SK-N-SH (cell line): ENCODE data around the gene KAT2A. TPM values are rescaled to one million over a fixed set of nuclear protein-coding genes. Genes with fewer than 3 reads are reported as not detected.
A peak's percentile ranks its signal among the peaks of the same experiment; 100 is the strongest.

ENCODE experiments used
- CTCF ChIA-PET: fragments of 300-600, 350-600 bp; formaldehyde crosslinking; extraction: SDS; loops from one replicate; lab custom pipeline; 2021; lab: Yijun Ruan, JAX
- POLR2A ChIA-PET: fragments of 350-600 bp; sonication (Branson Sonifier 250); formaldehyde crosslinking; extraction: SDS; loops from one replicate; lab custom pipeline; 2020; ENCODE audit warnings: antibody characterized with exemption, inconsistent platforms; lab: Yijun Ruan, JAX
- DNase-seq: peaks from one replicate; pipeline ENCODE4 v3.0.0; 2012
- H2AFZ ChIP-seq: fragments of 200-600 bp; sonication (generic); 2 replicates; pipeline ENCODE4 v1.8.1; 2016; ENCODE audit warnings: antibody characterized with exemption, mild to moderate bottlenecking, low read depth
- H3F3A ChIP-seq: fragments of 200-600 bp; sonication (generic); replicated peaks from 2 replicates; pipeline ENCODE3; 2016; ENCODE audit warnings: antibody characterized with exemption, mild to moderate bottlenecking; ENCODE audit not compliant: insufficient read depth
- H3K27ac ChIP-seq, 2 experiments: fragments of 200-500 bp in 1 of 2; fragments of 200-600 bp in 1 of 2; sonication (Bioruptor generic) in 1 of 2; sonication (generic), shearing (Covaris generic) in 1 of 2; 2 replicates each; pipeline versions ENCODE4 v1.5.1 to v1.6.1; 2014 to 2016; ENCODE audit warnings: low read depth in 2 of 2, inconsistent platforms in 1 of 2, low read length in 1 of 2, mild to moderate bottlenecking in 1 of 2, mixed read lengths in 1 of 2
- H3K27me3 ChIP-seq: fragments of 200-600 bp; sonication (generic), shearing (Covaris generic); 2 replicates; pipeline ENCODE4 v1.6.1; 2016; ENCODE audit warnings: mixed run types; ENCODE audit not compliant: insufficient read depth
- H3K36me3 ChIP-seq, 2 experiments: fragments of 200-500 bp in 1 of 2; fragments of 200-600 bp in 1 of 2; sonication (Bioruptor generic) in 1 of 2; sonication (generic) in 1 of 2; replicated peaks in 1 of 2; 2 replicates each; pipeline versions ENCODE3 to v1.5.1; 2014 to 2016; ENCODE audit warnings: low read length in 1 of 2, mild to moderate bottlenecking in 1 of 2; ENCODE audit not compliant: insufficient read depth in 2 of 2, control insufficient read depth in 1 of 2
- H3K4me1 ChIP-seq, 2 experiments: fragments of 200-500 bp in 1 of 2; fragments of 200-600 bp in 1 of 2; sonication (Bioruptor generic) in 1 of 2; sonication (generic), shearing (Covaris generic) in 1 of 2; 2 replicates each; pipeline versions ENCODE4 v1.5.1 to v1.6.1; 2014 to 2016; ENCODE audit warnings: low read depth in 1 of 2, low read length in 1 of 2, mixed run types in 1 of 2; ENCODE audit not compliant: insufficient read depth in 2 of 2, control insufficient read depth in 1 of 2
- H3K4me2 ChIP-seq: fragments of 200-600 bp; sonication (generic), shearing (Covaris generic); 2 replicates; pipeline ENCODE4 v1.6.1; 2017; ENCODE audit warnings: mixed run types
- H3K4me3 ChIP-seq, 2 experiments: fragments of 200-500 bp in 1 of 2; fragments of 200-600 bp in 1 of 2; sonication (Bioruptor generic) in 1 of 2; sonication (generic), shearing (Covaris generic) in 1 of 2; 2 replicates each; pipeline versions ENCODE4 v1.5.1 to v1.8.1; 2014 to 2016; ENCODE audit warnings: low read depth in 2 of 2, inconsistent platforms in 1 of 2, low read length in 1 of 2, mild to moderate bottlenecking in 1 of 2, mixed read lengths in 1 of 2, moderate library complexity in 1 of 2
- H3K79me2 ChIP-seq: fragments of 200-600 bp; sonication (generic); 2 replicates; pipeline ENCODE4 v1.8.1; 2017; ENCODE audit warnings: mild to moderate bottlenecking; ENCODE audit not compliant: insufficient read depth
- H3K9ac ChIP-seq: fragments of 200-600 bp; sonication (generic); 2 replicates; pipeline ENCODE4 v1.6.1; 2017; ENCODE audit warnings: mixed run types
- H3K9me2 ChIP-seq: fragments of 200-600 bp; sonication (generic); 2 replicates; pipeline ENCODE4 v1.6.1; 2017; ENCODE audit warnings: mixed run types
- H3K9me3 ChIP-seq: fragments of 200-600 bp; sonication (generic); 2 replicates; pipeline ENCODE4 v1.6.1; 2017; ENCODE audit warnings: mixed run types, mild to moderate bottlenecking, moderate library complexity
- H4K20me1 ChIP-seq: fragments of 200-600 bp; sonication (generic); 2 replicates; pipeline ENCODE4 v1.6.1; 2017; ENCODE audit warnings: mild to moderate bottlenecking, mixed run types; ENCODE audit not compliant: insufficient read depth
- CHD2 ChIP-seq: fragments of 150-350 bp; IDR thresholded peaks from 2 replicates; pipeline ENCODE4 v1.6.1; 2018; ENCODE audit warnings: low read length; ENCODE audit not compliant: partially characterized antibody
- ELF1 ChIP-seq: IDR thresholded peaks from 2 replicates; pipeline ENCODE4 v1.4.0; 2012
- JUND ChIP-seq: IDR thresholded peaks from 2 replicates; pipeline ENCODE4 v1.4.0; 2012
- MEF2A ChIP-seq: IDR thresholded peaks from 2 replicates; pipeline ENCODE4 v1.4.0; 2012; ENCODE audit warnings: low read depth, borderline replicate concordance
- SMC3 ChIP-seq: IDR thresholded peaks from 2 replicates; pipeline ENCODE4 v1.6.1; 2012; ENCODE audit warnings: low read depth, low read length, improper control_type of control experiment
- YY1 ChIP-seq: IDR thresholded peaks from 2 replicates; pipeline ENCODE4 v1.4.0; 2012; ENCODE audit warnings: low read depth, mild to moderate bottlenecking
- WGBS: methylation state at CpG from one replicate; pipeline ENCODE4 v1.1.6; 2017; ENCODE audit warnings: low lambda C conversion rate; 5-methylcytosine and 5-hydroxymethylcytosine counted together
- polyA plus RNA-seq, 3 experiments: library from polyadenylated mRNA; depleted of rRNA; stranded (reverse); fragments of >200 nt; gene quantifications; 2 replicates each; pipeline ENCODE4 v1.2.3, GENCODE V29; 2012
- TF ChIP-seq, protein P1 (sequence below): fragments of 200-600 bp; sonication (generic); IDR thresholded peaks from 2 replicates; pipeline ENCODE4 v1.6.1; 2017; ENCODE audit warnings: antibody characterized with exemption, mild to moderate bottlenecking, moderate library complexity
- TF ChIP-seq, protein P2 (sequence below): IDR thresholded peaks from 2 replicates; pipeline ENCODE4 v1.4.0; 2012; ENCODE audit warnings: low read depth, borderline replicate concordance

The KAT2A gene
- polyA plus RNA-seq, 1 of the 3 experiments (the other 2 are of a cell fraction): 45.1 TPM

DNA sequence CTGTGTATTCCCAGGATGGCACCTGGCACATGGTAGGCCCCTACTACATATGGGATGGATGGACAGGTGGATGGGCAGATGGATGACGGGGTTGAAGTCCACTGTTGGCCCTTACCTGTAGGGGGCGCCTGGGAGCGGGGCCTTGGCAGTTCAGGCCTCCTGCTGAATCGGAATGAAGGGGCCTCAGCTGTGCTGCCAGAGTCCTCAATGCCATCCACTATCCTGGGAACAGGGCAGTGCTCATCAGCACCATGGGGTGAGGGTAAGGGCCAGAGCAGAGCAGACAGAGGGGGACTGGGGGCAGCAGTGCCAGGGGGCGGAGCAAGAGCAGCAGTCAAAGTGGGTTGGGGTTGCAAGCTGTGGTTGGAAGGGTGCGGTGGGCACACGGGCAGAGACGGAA, 41.9 kb upstream of the KAT2A start:
- POLR2A ChIA-PET: no interaction called here
- Histone ChIP-seq H3K27me3 (no peaks in the 10 kb centered on the region), H3F3A (no peaks in the 10 kb centered on the region), H3K9me2 (no peaks in the 10 kb centered on the region), H3K9ac (no peak overlapping the region), H3K4me2 (no peak overlapping the region), H3K4me1 (peaks cover 0 to 6% of the 10 kb centered on the region in 2 experiments; a peak in 1 of 4 replicates), H3K27ac (no peak overlapping the region), H4K20me1 (no peaks in the 10 kb centered on the region), H3K4me3 (no peak overlapping the region), H2AFZ (no peak overlapping the region), H3K79me2 (no peaks in the 10 kb centered on the region), H3K36me3 (no peaks in the 10 kb centered on the region), H3K9me3 (no peaks in the 10 kb centered on the region)
- CTCF ChIA-PET: interaction anchor here (0.8 to 1.4 kb wide), 4 partner anchors 11 to 241 kb away, joined by 3 to 4 read pairs (median 4); partner anchors contain the start of gene KCNH4
- TF ChIP-seq CHD2: no peak
- TF ChIP-seq, protein P1, sequence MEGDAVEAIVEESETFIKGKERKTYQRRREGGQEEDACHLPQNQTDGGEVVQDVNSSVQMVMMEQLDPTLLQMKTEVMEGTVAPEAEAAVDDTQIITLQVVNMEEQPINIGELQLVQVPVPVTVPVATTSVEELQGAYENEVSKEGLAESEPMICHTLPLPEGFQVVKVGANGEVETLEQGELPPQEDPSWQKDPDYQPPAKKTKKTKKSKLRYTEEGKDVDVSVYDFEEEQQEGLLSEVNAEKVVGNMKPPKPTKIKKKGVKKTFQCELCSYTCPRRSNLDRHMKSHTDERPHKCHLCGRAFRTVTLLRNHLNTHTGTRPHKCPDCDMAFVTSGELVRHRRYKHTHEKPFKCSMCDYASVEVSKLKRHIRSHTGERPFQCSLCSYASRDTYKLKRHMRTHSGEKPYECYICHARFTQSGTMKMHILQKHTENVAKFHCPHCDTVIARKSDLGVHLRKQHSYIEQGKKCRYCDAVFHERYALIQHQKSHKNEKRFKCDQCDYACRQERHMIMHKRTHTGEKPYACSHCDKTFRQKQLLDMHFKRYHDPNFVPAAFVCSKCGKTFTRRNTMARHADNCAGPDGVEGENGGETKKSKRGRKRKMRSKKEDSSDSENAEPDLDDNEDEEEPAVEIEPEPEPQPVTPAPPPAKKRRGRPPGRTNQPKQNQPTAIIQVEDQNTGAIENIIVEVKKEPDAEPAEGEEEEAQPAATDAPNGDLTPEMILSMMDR: peak; percentile 51
- DNase-seq: peak; percentile 61
- WGBS: 79% methylated on average over 5 of the region's 8 CpGs

DNA sequence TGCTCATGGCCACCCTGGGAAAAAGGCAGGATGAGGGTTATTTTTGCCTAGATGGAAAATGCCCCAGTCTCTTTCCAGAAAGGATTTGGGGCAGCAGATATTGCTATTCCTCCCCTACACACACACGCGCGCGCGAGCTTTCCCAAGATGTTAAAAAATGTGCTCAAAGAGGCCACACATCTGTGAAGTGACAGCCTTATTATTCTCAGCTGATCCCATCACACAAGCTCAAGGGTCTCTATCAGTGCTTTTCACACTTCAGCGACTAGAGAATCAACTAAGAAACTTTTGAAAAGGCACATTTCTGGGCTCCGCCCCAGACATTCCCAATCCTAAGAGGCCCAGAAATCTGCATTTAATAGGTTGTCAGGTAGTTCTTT, 39.4 kb upstream of the KAT2A start:
- no peak for DNase-seq
- no peaks in the 10 kb centered on the region for H3K9me3 ChIP-seq
- no peaks in the 10 kb centered on the region for H3K79me2 ChIP-seq
- no peaks in the 10 kb centered on the region for H4K20me1 ChIP-seq
- no peaks in the 10 kb centered on the region for H3K27me3 ChIP-seq
- WGBS: 97% methylated on average over 7 of the region's 7 CpGs
- no peak overlapping the region for H3K27ac ChIP-seq
- ChIA-PET CTCF (interaction anchor here (0.6 to 1.4 kb wide), 3 partner anchors 21 to 197 kb away, joined by 3 to 4 read pairs (median 3); no protein-coding TSS in a partner anchor), POLR2A (no interaction called here)
- H2AFZ ChIP-seq: no peak overlapping the region
- no peaks in the 10 kb centered on the region for H3F3A ChIP-seq
- H3K9ac ChIP-seq: no peak overlapping the region
- H3K4me1 ChIP-seq: peaks cover 0 to 12% of the 10 kb centered on the region in 2 experiments; a peak in 1 of 4 replicates
- no peaks in the 10 kb centered on the region for H3K9me2 ChIP-seq
- no peaks in the 10 kb centered on the region for H3K36me3 ChIP-seq
- TF ChIP-seq CHD2 (no peak), MEF2A (no peak), ELF1 (no peak), YY1 (no peak), SMC3 (no peak), JUND (no peak)
- TF ChIP-seq, protein P2, sequence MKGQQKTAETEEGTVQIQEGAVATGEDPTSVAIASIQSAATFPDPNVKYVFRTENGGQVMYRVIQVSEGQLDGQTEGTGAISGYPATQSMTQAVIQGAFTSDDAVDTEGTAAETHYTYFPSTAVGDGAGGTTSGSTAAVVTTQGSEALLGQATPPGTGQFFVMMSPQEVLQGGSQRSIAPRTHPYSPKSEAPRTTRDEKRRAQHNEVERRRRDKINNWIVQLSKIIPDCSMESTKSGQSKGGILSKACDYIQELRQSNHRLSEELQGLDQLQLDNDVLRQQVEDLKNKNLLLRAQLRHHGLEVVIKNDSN: no peak
- TF ChIP-seq, all 33 proteins: peak for 0
- Histone ChIP-seq H3K4me3 (no peak overlapping the region), H3K4me2 (no peak overlapping the region)
